Adipocyte (in vitro differentiated cells): Measurements from ENCODE around the gene ENKUR.

Experiments
- DNase-seq: peaks from one replicate; pipeline ENCODE4 v3.0.0-alpha.2; 2015; ENCODE audit warnings: low read depth
- H3K27me3 ChIP-seq: replicated peaks from 2 replicates; pipeline ENCODE4 v1.7.0; 2013; ENCODE audit warnings: mild to moderate bottlenecking, low read length, moderate library complexity; ENCODE audit not compliant: control insufficient read depth, insufficient read depth
- H3K36me3 ChIP-seq: 2 replicates; pipeline ENCODE4 v1.7.0; 2013; ENCODE audit warnings: low read length, mild to moderate bottlenecking, moderate library complexity; ENCODE audit not compliant: control insufficient read depth, insufficient read depth, severe bottlenecking
- H3K4me1 ChIP-seq: 2 replicates; pipeline ENCODE4 v1.7.0; 2013; ENCODE audit warnings: mild to moderate bottlenecking, low read length, moderate library complexity; ENCODE audit not compliant: control insufficient read depth, insufficient read depth
- H3K4me3 ChIP-seq: 2 replicates; pipeline ENCODE4 v1.7.0; 2013; ENCODE audit warnings: mild to moderate bottlenecking, low read length, moderate library complexity
- H3K9ac ChIP-seq: 2 replicates; pipeline ENCODE4 v1.7.0; 2013; ENCODE audit warnings: mild to moderate bottlenecking, low read length, moderate library complexity
- H3K9me3 ChIP-seq: 2 replicates; pipeline ENCODE4 v1.7.0; 2013; ENCODE audit warnings: mild to moderate bottlenecking, low read length, moderate library complexity; ENCODE audit not compliant: control insufficient read depth

ENKUR gene, protein sequence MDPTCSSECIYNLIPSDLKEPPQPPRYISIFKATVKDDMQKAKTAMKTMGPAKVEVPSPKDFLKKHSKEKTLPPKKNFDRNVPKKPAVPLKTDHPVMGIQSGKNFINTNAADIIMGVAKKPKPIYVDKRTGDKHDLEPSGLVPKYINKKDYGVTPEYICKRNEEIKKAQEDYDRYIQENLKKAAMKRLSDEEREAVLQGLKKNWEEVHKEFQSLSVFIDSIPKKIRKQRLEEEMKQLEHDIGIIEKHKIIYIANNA

DNA sequence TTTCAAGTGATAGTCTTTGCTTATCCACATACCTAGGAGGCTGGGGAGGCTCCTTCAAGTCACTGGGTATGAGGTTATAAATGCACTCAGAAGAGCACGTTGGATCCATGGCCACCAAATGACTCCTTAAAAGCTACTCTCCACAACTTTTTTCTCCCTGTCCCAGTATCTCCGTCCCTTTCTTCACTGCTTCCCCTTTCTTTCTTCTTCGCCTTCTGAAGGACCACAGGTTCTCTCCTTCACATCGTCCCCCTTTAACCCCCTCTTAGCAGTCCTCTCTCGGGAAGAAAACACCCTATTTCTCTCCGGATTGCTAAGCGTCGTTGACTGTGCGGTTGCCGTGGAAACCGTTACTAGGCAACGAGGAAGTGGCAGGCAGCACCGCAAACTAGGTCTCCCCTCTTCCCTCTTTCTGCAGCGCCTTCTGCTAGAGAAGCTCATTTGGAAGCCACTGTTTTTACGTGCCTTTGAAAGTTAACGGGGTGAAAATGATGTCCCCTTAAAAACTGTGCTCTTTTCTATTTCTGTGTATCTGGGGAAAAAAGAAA, at the start of gene ENKUR:
ENKUR (minus strand) TSS at position 331 of the 548 bp plus-strand sequence; CDS start at position 109, 222 bp downstream.
- Histone ChIP-seq H3K27me3 (no peaks in the 10 kb centered on the region), H3K9me3 (no peaks in the 10 kb centered on the region), H3K36me3 (no peaks in the 10 kb centered on the region), H3K9ac (peak within 1 kb of the TSS; percentile 90), H3K4me1 (peaks cover 15% of the 10 kb centered on the region), H3K4me3 (peak within 1 kb of the TSS; percentile 94)
- DNase-seq: peak; percentile 96

DNA sequence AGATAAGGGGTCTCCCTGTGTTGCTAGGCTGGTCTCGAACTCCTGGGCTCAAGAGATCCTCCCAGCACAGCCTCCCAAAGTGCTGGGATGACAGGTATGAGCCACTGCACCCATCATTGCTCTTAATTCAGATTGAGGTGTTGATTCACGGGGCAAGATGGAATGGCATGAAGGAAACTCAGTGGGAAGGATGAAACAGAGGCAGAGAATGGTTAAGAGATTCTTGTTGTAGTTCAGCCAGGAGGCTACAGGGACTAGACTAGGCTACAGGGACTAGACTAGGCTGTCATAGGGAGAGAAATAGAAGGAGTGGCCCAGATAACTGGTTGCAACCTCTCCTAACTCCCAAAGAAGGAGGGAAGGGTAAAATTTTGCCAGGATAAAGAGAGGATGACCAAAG, 48.4 kb upstream of the ENKUR start:
- DNase-seq: no peak
- no peak overlapping the region for H3K9ac ChIP-seq
- H3K27me3 ChIP-seq: no peaks in the 10 kb centered on the region
- peaks cover 20% of the 10 kb centered on the region for H3K4me1 ChIP-seq
- H3K9me3 ChIP-seq: no peaks in the 10 kb centered on the region
- no peak overlapping the region for H3K4me3 ChIP-seq
- no peaks in the 10 kb centered on the region for H3K36me3 ChIP-seq

DNA sequence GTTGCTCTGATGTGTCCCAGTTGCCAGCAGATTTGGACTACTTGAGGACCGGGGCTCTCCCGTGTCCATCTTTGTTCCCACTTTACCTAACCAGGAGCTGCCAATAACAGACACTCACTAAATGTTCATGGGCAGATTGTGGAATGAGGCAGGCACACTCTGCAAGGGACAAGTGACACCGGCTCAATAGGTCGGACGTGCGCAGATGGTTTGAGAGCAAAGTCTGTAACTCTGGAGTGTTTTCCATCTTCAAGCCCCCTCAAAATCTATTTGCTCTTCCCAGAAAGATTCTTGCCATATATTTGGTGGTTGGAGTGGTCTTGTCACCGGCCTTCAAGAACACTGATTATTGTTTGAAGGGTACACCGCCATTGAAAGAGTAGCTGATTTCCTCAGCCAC, 47.7 kb upstream of the ENKUR start:
- no peak overlapping the region for H3K9ac ChIP-seq
- DNase-seq: no peak
- H3K27me3 ChIP-seq: no peaks in the 10 kb centered on the region
- H3K36me3 ChIP-seq: no peaks in the 10 kb centered on the region
- no peak overlapping the region for H3K4me3 ChIP-seq
- peaks cover 22% of the 10 kb centered on the region for H3K4me1 ChIP-seq
- H3K9me3 ChIP-seq: no peaks in the 10 kb centered on the region

DNA sequence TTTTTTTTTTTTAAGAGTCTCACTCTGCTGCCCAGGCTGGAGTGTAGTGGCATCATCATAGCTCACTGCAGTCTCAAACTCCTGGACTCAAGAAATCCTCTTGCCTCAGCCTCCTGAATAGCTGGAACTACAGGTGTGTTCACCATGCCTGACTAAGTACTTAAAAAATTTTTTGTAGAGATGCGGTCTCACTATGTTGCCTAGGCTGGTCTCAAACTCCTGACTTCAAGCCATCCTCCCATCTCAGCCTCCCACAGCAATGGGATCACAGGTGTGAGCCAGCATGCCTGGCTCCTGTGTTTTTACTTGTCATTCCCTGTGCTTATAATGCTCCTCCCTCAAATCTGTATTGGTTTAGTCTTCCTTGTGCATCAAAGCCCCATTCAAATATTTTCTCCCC, 47.2 kb upstream of the ENKUR start:
- peaks cover 22% of the 10 kb centered on the region for H3K4me1 ChIP-seq
- no peaks in the 10 kb centered on the region for H3K9me3 ChIP-seq
- no peaks in the 10 kb centered on the region for H3K27me3 ChIP-seq
- no peak for DNase-seq
- no peak overlapping the region for H3K4me3 ChIP-seq
- H3K36me3 ChIP-seq: no peaks in the 10 kb centered on the region
- no peak overlapping the region for H3K9ac ChIP-seq

DNA sequence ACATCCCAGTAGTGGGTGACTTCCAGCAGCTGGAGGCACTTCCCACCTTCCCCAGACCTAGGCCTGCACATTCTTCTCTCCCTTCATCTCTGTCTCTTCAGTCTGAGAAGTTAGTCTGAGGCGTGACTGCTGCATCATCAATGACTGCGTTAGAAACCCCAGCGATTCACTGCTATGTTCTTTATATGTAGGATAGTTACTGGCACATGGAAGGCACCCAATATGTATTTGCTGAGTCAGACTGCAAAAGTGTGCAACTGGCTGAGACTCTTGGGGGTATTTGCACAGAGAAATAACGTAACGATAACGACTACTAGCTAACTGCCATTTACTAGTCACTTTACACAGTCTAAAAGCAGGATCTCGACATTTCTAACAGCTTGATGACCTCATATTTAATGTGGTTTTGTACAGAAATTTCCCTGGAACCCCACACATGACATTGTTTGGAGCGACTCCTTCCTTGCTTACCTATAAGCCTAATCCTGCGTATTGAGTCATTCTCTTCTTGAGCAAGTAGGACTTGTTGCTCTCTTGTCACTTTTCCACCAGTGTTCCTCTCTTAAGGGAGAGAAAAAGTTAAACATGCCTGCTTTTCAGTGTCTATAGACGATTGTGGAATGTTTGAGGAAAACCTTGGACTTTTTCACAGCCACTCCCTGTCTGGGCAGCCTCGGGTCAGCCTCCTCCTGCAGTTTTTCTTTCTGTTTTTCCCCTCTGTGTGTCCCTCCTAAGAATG, 45.9 kb upstream of the ENKUR start:
- H3K4me1 ChIP-seq: peaks cover 22% of the 10 kb centered on the region
- H3K27me3 ChIP-seq: no peaks in the 10 kb centered on the region
- H3K9me3 ChIP-seq: no peaks in the 10 kb centered on the region
- H3K9ac ChIP-seq: peak overlapping the region; percentile 13
- H3K4me3 ChIP-seq: peak overlapping the region; percentile 26
- DNase-seq: peak; percentile 13
- no peaks in the 10 kb centered on the region for H3K36me3 ChIP-seq

DNA sequence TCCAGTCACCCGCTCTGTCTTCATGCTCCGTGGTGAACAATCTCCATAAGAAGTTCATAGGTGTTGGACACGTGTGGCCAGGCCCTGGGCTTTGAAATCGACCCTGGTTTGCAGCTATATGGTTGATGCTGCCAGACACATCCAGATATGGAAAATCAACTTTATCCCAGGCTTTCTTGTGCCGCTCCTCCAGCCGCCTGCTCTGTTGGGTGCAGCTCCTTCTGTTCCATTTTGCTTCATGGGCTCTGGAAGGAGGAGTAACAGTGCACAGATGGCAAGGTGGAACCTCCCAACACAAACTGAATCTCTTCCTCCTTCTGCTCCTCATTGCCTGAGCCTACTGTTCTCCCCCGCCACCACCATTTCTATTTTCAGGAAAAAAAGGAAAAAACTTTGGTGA, 45.2 kb upstream of the ENKUR start:
- DNase-seq: no peak
- no peaks in the 10 kb centered on the region for H3K9me3 ChIP-seq
- H3K4me3 ChIP-seq: no peak overlapping the region
- no peaks in the 10 kb centered on the region for H3K36me3 ChIP-seq
- peaks cover 22% of the 10 kb centered on the region for H3K4me1 ChIP-seq
- no peaks in the 10 kb centered on the region for H3K27me3 ChIP-seq
- no peak overlapping the region for H3K9ac ChIP-seq

DNA sequence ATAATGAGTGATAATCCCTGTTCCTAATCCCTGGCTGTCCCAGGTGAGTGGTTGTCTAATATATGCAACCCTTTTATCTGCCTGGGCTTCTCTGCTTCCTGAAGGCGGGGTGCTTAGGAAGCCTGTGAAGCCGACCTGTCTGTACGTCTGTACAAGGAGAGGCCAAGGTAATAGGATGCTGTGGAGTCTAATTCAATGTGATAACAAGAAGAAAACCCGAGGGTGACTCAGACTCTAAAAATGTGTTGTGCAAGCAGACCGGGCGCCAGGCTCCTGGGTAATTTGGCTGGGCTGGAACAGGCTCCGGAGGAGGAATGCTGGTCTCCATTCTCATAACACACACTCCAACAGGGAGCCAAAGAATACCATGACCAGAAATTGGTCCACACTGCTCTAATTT, 44.0 kb upstream of the ENKUR start:
- Histone ChIP-seq H3K9ac (no peak overlapping the region), H3K9me3 (no peaks in the 10 kb centered on the region), H3K36me3 (no peaks in the 10 kb centered on the region), H3K4me3 (no peak overlapping the region), H3K4me1 (peaks cover 22% of the 10 kb centered on the region), H3K27me3 (no peaks in the 10 kb centered on the region)
- DNase-seq: peak; percentile 82

DNA sequence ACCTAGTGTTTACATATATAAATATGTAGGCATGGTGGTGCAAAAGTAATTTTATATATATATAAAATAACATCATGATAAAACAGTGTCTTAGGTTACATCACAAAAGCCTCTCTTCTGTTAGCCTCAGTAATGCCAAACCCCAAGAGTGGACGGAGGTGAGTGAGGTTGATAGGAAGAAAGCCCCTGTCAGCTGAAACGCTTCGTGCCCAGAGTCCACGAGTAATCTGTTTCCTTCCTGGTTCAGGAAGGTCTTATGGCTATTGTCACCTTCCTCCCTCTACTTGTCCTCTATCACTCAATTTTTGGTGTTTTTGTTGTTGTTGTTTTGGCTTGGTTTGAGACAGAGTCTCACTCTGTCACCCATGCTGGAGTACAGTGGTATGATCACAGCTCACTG, 41.9 kb upstream of the ENKUR start:
- no peak for DNase-seq
- H3K36me3 ChIP-seq: no peaks in the 10 kb centered on the region

DNA sequence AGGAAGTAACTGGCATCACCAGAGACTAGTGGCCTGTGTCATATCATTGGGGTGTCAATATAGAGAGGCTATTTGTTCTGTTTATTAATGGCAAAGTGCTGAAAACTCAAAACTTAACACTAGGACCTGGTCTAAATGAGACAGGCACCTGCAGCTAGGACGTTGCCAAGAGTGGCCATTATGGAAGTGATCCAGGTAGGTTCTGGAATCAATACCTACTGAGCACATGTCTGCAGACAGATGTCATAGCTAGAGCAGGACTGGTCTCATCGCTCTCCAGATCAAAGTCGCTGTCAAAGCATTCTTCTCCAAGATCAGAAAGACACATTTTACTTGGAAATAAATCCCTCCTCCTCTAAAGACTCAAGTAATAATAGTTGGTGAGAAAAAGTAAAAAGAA, 40.8 kb upstream of the ENKUR start:
- H3K9ac ChIP-seq: no peak overlapping the region
- H3K9me3 ChIP-seq: no peaks in the 10 kb centered on the region
- H3K36me3 ChIP-seq: no peaks in the 10 kb centered on the region
- H3K27me3 ChIP-seq: no peaks in the 10 kb centered on the region
- DNase-seq: no peak
- no peak overlapping the region for H3K4me3 ChIP-seq
- peaks cover 13% of the 10 kb centered on the region for H3K4me1 ChIP-seq

More for the DNA sequence above, 41.9 kb upstream of the ENKUR start:
- peaks cover 22% of the 10 kb centered on the region for H3K4me1 ChIP-seq
- no peak overlapping the region for H3K4me3 ChIP-seq
- H3K27me3 ChIP-seq: no peaks in the 10 kb centered on the region
- no peaks in the 10 kb centered on the region for H3K9me3 ChIP-seq
- H3K9ac ChIP-seq: no peak overlapping the region

DNA sequence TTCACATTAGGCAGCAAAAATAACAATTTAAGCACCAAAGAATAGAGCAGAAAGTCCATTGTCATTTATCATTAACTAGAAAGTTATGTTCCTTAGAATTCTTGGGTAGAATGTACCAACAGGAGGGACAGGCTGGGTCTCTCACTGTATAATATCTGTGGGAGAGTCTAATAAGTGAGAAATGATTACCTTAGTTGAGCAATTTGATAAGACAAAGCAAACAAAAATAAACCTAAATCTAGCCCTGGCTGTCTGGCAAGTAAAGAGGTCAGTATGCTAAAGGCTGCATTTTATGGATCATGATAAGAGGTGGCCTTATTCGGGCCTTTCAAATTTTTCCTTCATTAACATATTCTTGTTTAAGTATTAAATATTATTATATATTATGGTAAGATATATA, 36.1 kb upstream of the ENKUR start:
- no peak overlapping the region for H3K4me3 ChIP-seq
- H3K27me3 ChIP-seq: no peaks in the 10 kb centered on the region
- H3K9ac ChIP-seq: no peak overlapping the region
- H3K9me3 ChIP-seq: no peaks in the 10 kb centered on the region
- peaks cover 21% of the 10 kb centered on the region for H3K4me1 ChIP-seq
- no peaks in the 10 kb centered on the region for H3K36me3 ChIP-seq
- no peak for DNase-seq

DNA sequence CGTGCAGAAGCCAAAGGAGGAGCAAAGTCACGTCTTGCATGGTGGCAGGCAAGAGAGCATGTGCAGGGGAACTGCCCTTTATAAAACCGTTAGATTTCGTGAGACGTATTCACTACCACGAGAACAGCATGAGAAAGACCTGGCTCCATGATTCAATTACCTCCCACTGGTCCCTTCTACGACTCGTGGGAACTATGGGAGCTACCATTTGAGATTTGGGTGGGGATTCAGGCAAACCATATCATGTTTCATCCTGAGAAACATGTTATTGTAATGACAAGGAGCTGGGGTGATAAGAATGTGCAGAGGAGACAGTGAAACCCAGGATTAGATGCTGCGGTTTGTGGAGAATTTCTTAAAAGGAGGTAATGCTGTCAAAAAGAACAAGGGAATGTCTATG, 34.4 kb upstream of the ENKUR start:
- no peaks in the 10 kb centered on the region for H3K36me3 ChIP-seq
- H3K9ac ChIP-seq: no peak overlapping the region
- no peak for DNase-seq
- no peaks in the 10 kb centered on the region for H3K9me3 ChIP-seq
- no peak overlapping the region for H3K4me3 ChIP-seq
- H3K4me1 ChIP-seq: peaks cover 22% of the 10 kb centered on the region
- H3K27me3 ChIP-seq: no peaks in the 10 kb centered on the region
